Stimulated activated naive CD4-positive, alpha-beta T cell treated with Interleukin-2 at 50 U/mL for 16 hours (primary cell): ENCODE results near the gene RNU1-4.
"Not testable (repeated sequence)": the region's sequence is repeated elsewhere in the genome, so short reads cannot be mapped to it uniquely, and the experiment has no call there.

Source experiments
- DNase-seq: peaks from one replicate; lab custom pipeline; 2025; lab: John Stamatoyannopoulos, UW

Gene RNU1-4

GRCh38 chr1:16708704-16709103 is 31.6 kb upstream of the RNU1-4 start:
- not testable (repeated sequence) for DNase-seq

GRCh38 chr1:16709659-16710087 is 30.6 kb upstream of the RNU1-4 start:
- DNase-seq = peak; percentile 15

DNA sequence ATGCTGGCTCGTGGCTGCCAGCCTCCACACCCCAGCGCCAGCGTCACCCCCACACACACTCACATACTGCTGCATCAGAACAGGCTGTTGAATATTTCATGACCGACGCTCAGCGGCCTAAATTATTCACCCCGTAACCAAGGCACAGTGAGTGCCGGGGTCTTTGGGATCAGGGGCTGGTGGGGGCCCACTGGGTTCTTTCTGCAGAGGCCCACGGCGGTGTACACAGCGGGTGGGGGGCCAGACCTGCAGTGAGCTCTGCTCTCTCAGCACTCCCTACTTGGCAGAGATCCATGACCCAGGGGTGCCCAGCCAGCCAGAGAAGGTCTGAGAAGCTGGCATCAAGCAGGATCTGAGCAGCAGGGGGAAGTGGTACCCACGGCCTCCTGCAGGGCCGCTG is 29.7 kb upstream of the RNU1-4 start:
- not testable (repeated sequence) for DNase-seq

GRCh38 chr1:16712131-16712530 is 28.2 kb upstream of the RNU1-4 start:
- not testable (repeated sequence) for DNase-seq

- DNase-seq = not testable (repeated sequence)
Measured at GRCh38 chr1:16712582-16712981, 27.7 kb upstream of the RNU1-4 start.

GRCh38 chr1:16712984-16713383 is 27.3 kb upstream of the RNU1-4 start:
- DNase-seq = not testable (repeated sequence)

GRCh38 chr1:16713480-16713879 is 26.8 kb upstream of the RNU1-4 start:
- DNase-seq = not testable (repeated sequence)

DNA sequence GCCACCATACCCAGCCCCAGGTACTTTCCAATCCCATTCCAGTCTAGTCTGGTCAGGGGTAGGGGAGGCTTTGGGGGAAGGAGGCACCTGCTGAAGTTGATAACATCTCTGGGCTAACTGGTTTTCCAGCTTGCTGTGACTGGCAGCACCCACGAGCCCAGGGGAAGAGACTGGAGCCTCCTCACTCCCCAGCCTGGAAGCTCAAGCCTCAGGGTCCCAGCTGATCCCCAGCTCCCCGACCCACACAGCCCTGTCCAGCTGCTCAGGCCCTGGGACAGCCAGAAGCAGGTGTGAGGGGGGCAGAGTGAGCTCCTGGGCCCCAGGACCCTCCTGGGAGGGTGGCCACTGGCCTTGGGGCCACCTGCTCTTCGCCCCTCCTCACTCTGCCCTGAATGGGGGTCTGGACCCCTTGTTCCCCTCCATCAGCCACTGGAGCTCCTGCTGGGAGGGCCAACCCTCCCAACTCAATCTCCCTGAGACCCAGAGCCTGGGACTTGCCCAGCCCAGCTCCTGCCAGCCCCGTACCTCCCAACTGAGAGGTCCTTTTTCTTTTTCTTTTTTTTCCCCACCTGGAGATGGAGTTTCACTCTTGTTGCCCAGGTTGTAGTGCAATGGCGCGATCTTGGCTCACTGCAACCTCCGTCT is 23.5 kb upstream of the RNU1-4 start:
- no peak for DNase-seq

DNA sequence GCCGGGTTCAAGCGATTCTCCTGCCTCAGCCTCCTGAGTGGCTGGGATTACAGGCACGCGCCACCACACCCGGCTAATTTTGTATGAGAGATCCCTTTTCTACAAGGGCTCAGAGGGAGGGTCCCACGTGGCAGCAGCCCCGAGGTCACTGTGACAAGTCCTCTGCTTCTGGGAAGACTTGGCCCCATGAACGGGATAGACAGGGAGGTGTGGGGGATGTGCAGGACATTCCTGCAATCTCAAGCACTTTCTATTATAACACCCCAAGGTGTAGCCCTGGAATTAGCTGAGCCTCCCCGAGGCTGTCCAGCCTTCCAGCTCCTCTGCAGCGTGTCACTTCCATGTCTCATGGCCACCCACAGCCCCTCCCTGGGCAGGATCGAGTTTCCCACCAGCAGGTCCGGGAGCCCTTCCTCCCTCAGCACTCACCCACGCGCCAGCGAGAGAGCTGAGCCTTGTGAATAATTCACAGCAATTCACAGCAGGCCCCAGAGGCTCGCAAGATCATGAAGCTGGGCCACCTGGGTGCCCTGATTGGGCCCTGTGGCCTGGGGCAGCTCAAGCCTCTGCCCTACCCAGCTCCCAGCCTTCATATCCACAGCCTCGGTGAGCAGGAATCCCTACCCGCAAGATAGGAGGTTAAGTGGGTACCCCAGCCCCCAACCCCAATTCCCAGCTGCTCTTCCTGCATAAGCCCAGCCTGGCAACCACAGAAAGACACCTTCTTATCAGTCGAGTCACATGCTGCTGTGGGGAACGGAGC is 22.8 kb upstream of the RNU1-4 start:
- no peak for DNase-seq

GRCh38 chr1:16718099-16718907 is 22.0 kb upstream of the RNU1-4 start:
- DNase-seq = not testable (repeated sequence)

- DNase-seq = no peak
Measured at GRCh38 chr1:16718908-16719533, 21.3 kb upstream of the RNU1-4 start.

- DNase-seq = no peak
Measured at GRCh38 chr1:16719571-16720350, 20.6 kb upstream of the RNU1-4 start.

GRCh38 chr1:16720351-16721223 is 19.7 kb upstream of the RNU1-4 start:
- DNase-seq = no peak

- no peak for DNase-seq
Measured at GRCh38 chr1:16721871-16722641, 18.3 kb upstream of the RNU1-4 start.

- no peak for DNase-seq
Measured at GRCh38 chr1:16724718-16725438, 15.4 kb upstream of the RNU1-4 start.

GRCh38 chr1:16725439-16726245 is 14.7 kb upstream of the RNU1-4 start:
- DNase-seq = not testable (repeated sequence)

- peak; percentile 75 for DNase-seq
Measured at GRCh38 chr1:16727190-16728111, 12.9 kb upstream of the RNU1-4 start.
